NCI-H748 (cell line): Measurements from ENCODE around the gene ZC2HC1C.
"Not testable (repeated sequence)": the region's sequence is repeated elsewhere in the genome, so short reads cannot be mapped to it uniquely, and the experiment has no call there.

Experiments
- DNase-seq: peaks from one replicate; lab custom pipeline; 2025; ENCODE audit not compliant: unreplicated experiment; lab: John Stamatoyannopoulos, UW

Gene ZC2HC1C

GRCh38 chr14:75090353-75090752, 20.9 kb downstream of the ZC2HC1C start:
- DNase-seq, result no peak

- no peak for DNase-seq
Observed at GRCh38 chr14:75091251-75091650, 21.8 kb downstream of the ZC2HC1C start.

DNA sequence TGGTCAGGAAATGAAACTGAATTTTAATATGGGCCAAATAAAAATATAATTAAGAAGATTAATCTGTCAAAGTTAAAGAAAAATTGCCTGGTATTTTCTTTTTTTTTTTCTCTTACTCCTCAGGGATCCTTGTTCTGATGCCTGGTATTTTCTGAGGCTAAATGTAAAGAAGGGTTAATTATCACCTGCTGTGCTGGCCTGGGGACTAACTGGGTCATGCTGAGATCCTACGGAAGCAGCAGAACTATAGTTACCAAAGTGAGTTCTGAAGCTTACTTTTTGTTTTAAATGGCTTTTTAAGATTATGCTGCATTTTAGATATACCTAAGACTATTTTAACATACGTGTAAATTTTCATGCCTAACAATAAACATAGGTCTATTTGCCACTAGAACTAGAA, 23.3 kb downstream of the ZC2HC1C start:
- no peak for DNase-seq

DNA sequence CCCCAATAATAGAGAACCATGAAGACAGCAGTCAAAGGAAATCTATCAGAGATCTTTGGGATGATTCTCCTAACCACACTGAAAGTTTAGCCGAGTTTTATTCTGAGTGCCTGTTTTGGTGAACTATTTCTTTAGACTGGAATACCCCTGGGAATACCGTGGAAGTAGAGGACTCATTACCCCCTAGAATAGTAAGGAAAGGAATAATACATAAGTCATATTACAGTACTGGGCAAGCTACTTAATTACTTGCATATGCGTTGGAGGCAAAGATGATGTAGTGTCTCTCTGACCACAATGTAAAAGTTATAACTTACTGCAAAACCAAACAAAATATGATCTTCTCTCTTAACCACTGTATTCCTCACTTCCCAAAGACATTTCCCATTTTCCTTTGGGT, 25.5 kb downstream of the ZC2HC1C start:
- DNase-seq, result no peak

DNA sequence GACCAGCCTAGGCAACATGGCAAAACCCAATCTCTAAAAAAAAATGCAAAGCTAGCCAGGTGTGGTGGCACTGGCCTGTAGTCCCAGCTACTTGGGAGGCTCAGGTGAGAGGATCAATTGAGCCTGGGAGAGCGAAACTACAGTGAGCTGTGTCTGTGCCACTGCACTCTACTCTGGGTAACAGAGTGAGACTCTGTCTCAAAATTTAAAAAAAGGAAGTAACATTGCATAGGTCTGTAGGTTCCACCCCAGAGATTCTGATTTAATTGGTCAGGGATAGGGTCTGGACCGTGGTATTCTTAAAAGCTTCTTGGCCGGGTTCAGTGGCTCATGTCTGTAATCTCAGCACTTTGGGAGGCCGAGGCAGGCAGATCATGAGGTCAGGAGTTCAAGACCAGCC, 26.2 kb downstream of the ZC2HC1C start:
- DNase-seq, result no peak

DNA sequence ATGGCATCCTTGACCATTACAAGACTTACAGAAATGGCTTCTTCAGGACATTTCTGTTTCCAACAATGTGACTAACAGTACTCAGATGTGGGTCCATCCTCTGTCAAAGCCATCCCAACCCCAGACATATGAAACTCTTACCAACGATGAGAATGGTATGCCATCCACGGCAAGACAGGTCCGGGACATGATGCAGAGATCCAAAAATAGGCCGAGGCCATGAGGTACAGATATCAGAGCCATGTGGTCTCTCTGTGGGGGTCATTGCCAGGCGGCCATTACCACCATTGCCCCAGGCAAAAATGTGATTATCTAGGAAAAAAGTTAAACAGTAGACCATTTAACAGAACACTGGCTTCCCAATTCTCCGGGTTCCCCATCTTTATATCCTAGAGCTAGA, 27.5 kb downstream of the ZC2HC1C start:
- no peak for DNase-seq

- DNase-seq, result no peak
Observed at GRCh38 chr14:75098212-75098611, 28.8 kb downstream of the ZC2HC1C start.

DNA sequence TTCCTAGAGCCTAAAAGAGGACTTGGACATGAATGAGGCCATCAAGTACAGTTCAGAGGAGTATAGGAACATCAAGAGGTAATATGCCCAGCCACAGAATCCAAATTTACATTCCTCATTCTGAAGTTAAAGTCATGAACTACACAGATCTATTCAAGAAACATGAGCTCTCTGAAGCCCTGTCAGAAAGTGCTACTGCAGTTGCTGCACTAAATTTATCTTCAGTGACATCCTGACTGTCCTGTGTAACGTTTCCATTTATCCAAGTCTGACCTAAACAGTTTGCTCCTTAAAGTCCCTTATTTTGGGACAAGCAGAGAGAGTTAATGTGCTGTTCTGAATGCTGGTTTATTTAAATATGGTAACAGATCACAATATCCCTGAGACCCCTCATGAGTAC, 29.2 kb downstream of the ZC2HC1C start:
- DNase-seq, result no peak

- DNase-seq, result no peak
Observed at GRCh38 chr14:75101491-75101890, 32.0 kb downstream of the ZC2HC1C start.

DNA sequence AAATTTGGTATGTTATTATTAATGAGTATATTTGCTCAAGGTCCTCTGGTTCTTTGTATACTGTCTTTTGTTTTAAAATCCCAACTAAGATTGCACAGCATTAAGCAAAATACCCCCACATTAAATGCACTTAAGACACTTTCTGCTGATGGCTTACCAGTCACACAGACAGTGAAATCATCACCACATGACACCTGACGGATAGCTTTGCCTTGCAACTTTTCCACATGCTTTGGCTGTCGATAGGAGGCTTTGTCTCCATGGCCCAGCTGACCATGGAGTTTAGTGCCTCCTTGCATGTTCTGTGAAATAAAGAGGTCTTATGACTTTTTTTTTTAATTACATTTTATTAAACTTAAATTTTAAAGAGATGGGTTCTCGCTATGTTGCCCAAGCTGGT, 37.7 kb downstream of the ZC2HC1C start:
- DNase-seq, result no peak

GRCh38 chr14:75109877-75110276, 40.4 kb downstream of the ZC2HC1C start:
- DNase-seq, result no peak

- no peak for DNase-seq
Observed at GRCh38 chr14:75113932-75114539, 44.6 kb downstream of the ZC2HC1C start.

- no peak for DNase-seq
Observed at GRCh38 chr14:75119056-75119455, 49.6 kb downstream of the ZC2HC1C start.

DNA sequence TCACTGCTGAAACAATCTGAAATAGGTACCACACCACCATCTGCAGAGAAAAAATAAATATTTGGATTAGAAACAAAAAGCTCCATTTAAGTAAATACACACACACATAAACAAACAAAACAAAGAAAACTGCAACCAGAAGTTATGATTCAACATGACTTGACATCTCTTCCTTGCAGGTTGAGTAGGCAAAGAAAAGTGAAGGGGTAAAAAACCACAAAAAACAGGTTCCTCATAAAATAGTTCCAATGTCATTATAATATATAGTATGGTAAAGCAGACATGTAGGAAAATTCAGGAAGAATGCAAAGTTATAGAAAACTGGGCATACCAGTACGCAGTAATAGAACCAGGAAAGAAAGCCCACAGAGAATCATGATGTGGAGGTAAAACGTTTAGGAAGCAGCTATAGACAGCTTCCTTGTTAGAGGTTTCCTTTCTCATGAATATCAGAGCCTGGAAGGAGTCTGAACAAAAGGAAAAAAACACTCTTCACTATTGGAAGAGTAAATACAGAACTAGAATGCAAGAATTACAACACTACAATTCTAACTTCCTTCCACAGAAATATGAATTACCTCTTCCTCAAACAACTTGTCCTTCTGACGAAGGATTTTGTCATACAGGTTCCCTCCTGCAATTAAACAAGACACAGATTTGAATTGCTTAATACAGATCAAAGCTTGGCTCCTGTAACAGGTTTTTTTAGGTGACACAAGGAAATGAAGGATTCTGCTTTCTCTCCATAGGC, 51.3 kb downstream of the ZC2HC1C start:
- no peak for DNase-seq

DNA sequence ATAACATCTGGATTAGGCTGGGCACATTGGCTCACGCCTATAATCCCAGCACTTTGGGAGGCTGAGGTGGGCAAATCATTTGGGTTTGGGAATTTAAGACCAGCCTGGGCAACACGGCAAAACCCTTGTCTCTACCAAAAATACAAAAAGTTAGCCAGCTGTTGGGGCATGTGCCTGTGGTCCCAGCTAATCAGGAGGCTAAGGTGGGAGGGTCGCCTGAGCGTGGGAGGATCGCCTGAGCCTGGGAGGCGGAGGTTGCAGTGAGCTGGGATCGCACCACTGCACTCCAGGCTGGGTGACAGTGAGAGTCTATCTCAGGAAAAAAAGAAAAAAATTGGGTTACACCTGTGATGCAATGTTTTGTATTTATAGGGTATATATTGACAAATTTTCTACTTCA, 52.1 kb downstream of the ZC2HC1C start:
- DNase-seq, result no peak

GRCh38 chr14:75123991-75124390, 54.5 kb downstream of the ZC2HC1C start:
- DNase-seq, result no peak

- no peak for DNase-seq
Observed at GRCh38 chr14:75125617-75126016, 56.2 kb downstream of the ZC2HC1C start.

GRCh38 chr14:75126121-75126544, 56.7 kb downstream of the ZC2HC1C start:
- DNase-seq, result no peak

DNA sequence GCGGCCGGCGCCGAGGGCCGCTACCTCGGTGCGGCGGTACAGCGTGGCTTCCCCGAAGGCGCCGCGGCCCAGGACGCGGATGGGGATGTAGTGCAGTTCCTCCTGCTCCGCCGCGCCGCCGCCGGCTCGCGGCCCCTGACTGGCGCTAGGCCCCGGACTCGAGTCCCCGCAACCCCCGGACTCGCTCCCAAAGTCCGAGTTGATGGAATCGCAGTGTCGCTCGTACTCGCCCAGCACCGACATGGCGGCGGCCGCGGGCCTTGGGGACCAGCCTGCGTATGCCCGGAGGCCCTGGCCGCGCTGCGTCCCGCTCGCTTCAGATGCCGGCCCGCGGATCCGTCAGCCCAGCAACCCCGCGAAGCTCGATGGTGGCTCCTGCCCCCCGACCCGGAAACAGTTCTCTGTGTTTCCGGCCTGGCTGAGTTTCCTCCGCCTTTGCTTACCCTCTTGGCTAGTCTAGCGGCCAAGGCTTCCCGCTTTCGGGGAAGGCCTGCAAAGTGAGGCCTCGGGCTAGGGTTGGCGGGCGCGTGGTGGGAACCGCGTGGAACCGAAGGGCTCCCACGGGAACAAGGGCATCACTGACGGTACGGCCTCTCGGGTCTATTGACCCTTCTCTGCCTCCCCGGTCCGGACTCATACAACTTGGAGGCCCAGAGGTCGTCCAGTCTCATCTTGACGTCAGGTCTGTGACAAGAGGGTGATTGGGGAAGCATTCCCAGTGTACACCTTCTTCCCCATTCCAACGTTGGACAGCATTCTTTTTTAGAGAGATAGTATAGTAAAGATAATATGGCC, 57.4 kb downstream of the ZC2HC1C start, which contains the start of gene NEK9:
TSS of gene NEK9 (minus strand) at position 370 of the 795 bp plus-strand sequence. CDS start at position 243, 127 bp downstream.
- peak; percentile 89 for DNase-seq

DNA sequence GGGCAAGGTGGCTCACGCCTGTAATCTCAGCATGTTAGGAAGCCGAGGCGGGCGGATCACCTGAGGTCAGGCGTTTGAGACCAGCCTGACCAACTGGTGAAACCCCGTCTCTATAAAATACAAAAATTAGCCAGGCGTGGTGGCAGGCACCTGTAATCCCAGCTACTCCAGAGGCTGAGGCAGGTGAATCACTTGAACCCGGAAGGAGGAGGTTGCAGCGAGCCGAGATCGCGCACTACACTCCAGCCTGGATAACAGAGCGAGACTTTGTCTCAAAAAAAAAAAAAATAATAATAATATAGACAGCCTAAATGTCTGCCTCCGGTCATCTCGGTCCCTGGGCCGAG, 58.0 kb downstream of the ZC2HC1C start:
- DNase-seq, result not testable (repeated sequence)

- DNase-seq, result peak; percentile 9
Observed at GRCh38 chr14:75127903-75128595, 58.6 kb downstream of the ZC2HC1C start.
